Peyer's patch (tissue), 4 donors: ENCODE measurements around the gene S100A2. TPM values are rescaled to one million over a fixed set of nuclear protein-coding genes. Genes with fewer than 3 reads are reported as not detected.

Source experiments
- DNase-seq, 3 donors: peaks; one replicate each; pipeline ENCODE4 v3.0.0-alpha.2; 2017 to 2019
- H3K27ac ChIP-seq, 4 donors: fragments of 200-600 bp; sonication (generic); one replicate each; pipeline ENCODE4 v1.5.1; 2016 to 2019
- H3K27me3 ChIP-seq, 2 donors: fragments of 200-600 bp; sonication (generic); one replicate each; pipeline ENCODE4 v1.5.1; 2019
- H3K36me3 ChIP-seq, 3 donors: fragments of 200-600 bp; sonication (generic); one replicate each; pipeline ENCODE4 v1.5.1; 2016 to 2019
- H3K4me1 ChIP-seq, 4 donors: fragments of 200-600 bp; sonication (generic); one replicate each; pipeline ENCODE4 v1.5.1; 2016 to 2019
- H3K4me3 ChIP-seq, 4 donors: fragments of 200-600 bp; sonication (generic); 1 replicate in 3 of 4; 2 replicates in 1 of 4; pipeline ENCODE4 v1.5.1; 2016 to 2019; ENCODE audit warnings: mild to moderate bottlenecking in 1 of 4
- H3K9me3 ChIP-seq, 4 donors: fragments of 200-600 bp; sonication (generic); one replicate each; pipeline ENCODE4 v1.5.1; 2016 to 2019; ENCODE audit warnings: mild to moderate bottlenecking in 1 of 4
- CTCF ChIP-seq, 6 experiments: fragments of 450-650 bp in 4 of 6; fragments of 200-600 bp in 2 of 6; sonication (generic) in 1 of 6; IDR thresholded peaks; one replicate each; pipeline ENCODE4 v1.5.1; 2017 to 2019; ENCODE audit warnings: antibody characterized with exemption in 6 of 6, mild to moderate bottlenecking in 3 of 6, moderate library complexity in 1 of 6
- POLR2A ChIP-seq, 2 donors: fragments of 450-650 bp; IDR thresholded peaks; one replicate each; pipeline ENCODE4 v1.5.1; 2017; ENCODE audit warnings: antibody characterized with exemption in 2 of 2, mild to moderate bottlenecking in 2 of 2, moderate library complexity in 2 of 2
- total RNA-seq, 4 donors: library from RNA; depleted of rRNA; stranded (reverse); fragments of >200 nt; gene quantifications; one replicate each; pipeline ENCODE4 v1.1.0, GENCODE V29; 2016

S100A2 gene
- total RNA-seq, 4 donors from 2014 or later: not detected

- DNase-seq: peak; percentile 79 to 94 (median 86)
- Histone ChIP-seq H3K27me3 (no peaks in the 10 kb centered on the region), H3K4me3 (no peak overlapping the region), H3K36me3 (no peaks in the 10 kb centered on the region), H3K9me3 (no peaks in the 10 kb centered on the region), H3K4me1 (peaks cover 0 to 27% (median 0%) of the 10 kb centered on the region in 4 donors), H3K27ac (peak overlapping the region in 3 of 4 donors; percentile 26 to 48 (median 27))
- TF ChIP-seq CTCF (IDR thresholded peaks at IDR 0.05): peak in 5 of 6 experiments; percentile 51 to 97 (median 92)
- peak in 1 of 2 donors; percentile 21 for TF ChIP-seq POLR2A (IDR thresholded peaks at IDR 0.05)
These were observed 6.9 kb upstream of the S100A2 start for GRCh38 chr1:153572569-153573015.

GRCh38 chr1:153571706-153572105 is 6.1 kb upstream of the S100A2 start:
- no peak for DNase-seq
- no peak for TF ChIP-seq CTCF (IDR thresholded peaks at IDR 0.05)
- no peak for TF ChIP-seq POLR2A (IDR thresholded peaks at IDR 0.05)
- Histone ChIP-seq H3K4me1 (peaks cover 1 to 31% (median 5%) of the 10 kb centered on the region in 4 donors), H3K36me3 (no peaks in the 10 kb centered on the region), H3K9me3 (no peaks in the 10 kb centered on the region), H3K27ac (no peak overlapping the region), H3K27me3 (no peaks in the 10 kb centered on the region), H3K4me3 (no peak overlapping the region)

- Histone ChIP-seq H3K27ac (peak overlapping the region in 1 of 4 donors; percentile 7), H3K9me3 (no peaks in the 10 kb centered on the region), H3K4me1 (peaks cover 8 to 40% (median 13%) of the 10 kb centered on the region in 4 donors), H3K36me3 (no peaks in the 10 kb centered on the region), H3K4me3 (no peak overlapping the region), H3K27me3 (no peaks in the 10 kb centered on the region)
- peak in 2 of 3 donors; percentile 53 to 67 for DNase-seq
- TF ChIP-seq CTCF (IDR thresholded peaks at IDR 0.05): no peak
These were observed 5.2 kb upstream of the S100A2 start for GRCh38 chr1:153570874-153571273.

GRCh38 chr1:153569465-153569864 is 3.8 kb upstream of the S100A2 start:
- Histone ChIP-seq H3K36me3 (no peaks in the 10 kb centered on the region), H3K4me1 (peaks cover 12 to 47% (median 19%) of the 10 kb centered on the region in 4 donors), H3K27me3 (no peaks in the 10 kb centered on the region), H3K27ac (no peak overlapping the region), H3K4me3 (no peak overlapping the region), H3K9me3 (no peaks in the 10 kb centered on the region)
- no peak for TF ChIP-seq CTCF (IDR thresholded peaks at IDR 0.05)
- no peak for TF ChIP-seq POLR2A (IDR thresholded peaks at IDR 0.05)
- no peak for DNase-seq

- peak overlapping the region in 2 of 4 donors; percentile 24 to 28 for H3K4me3 ChIP-seq
These were observed 2.9 kb upstream of the S100A2 start for GRCh38 chr1:153568367-153569099.

More at GRCh38 chr1:153568367-153569099, 2.9 kb upstream of the S100A2 start:
- peaks cover 12 to 47% (median 19%) of the 10 kb centered on the region in 4 donors for H3K4me1 ChIP-seq
- H3K36me3 ChIP-seq: no peaks in the 10 kb centered on the region
- peak; percentile 97 to 99 (median 98) for TF ChIP-seq CTCF (IDR thresholded peaks at IDR 0.05)
- no peak for TF ChIP-seq POLR2A (IDR thresholded peaks at IDR 0.05)
- H3K27ac ChIP-seq: peak overlapping the region; percentile 69 to 95 (median 86)
- no peaks in the 10 kb centered on the region for H3K27me3 ChIP-seq
- DNase-seq: peak; percentile 78 to 94 (median 94)
- H3K9me3 ChIP-seq: no peaks in the 10 kb centered on the region
